ENCODE data around the gene CAMTA1. TPM values are rescaled to one million over a fixed set of nuclear protein-coding genes. Genes with fewer than 3 reads are reported as not detected.
A peak's percentile ranks its signal among the peaks of the same experiment; 100 is the strongest.
"Not testable (repeated sequence)": the region's sequence is repeated elsewhere in the genome, so short reads cannot be mapped to it uniquely, and the experiment has no call there.

Gene CAMTA1
- total RNA-seq, 2 donors from 2014 or later, result 100 to 102 TPM

- Histone ChIP-seq H3K4me1 (replicated peaks) (no peaks in the 10 kb centered on the region), H3K27me3 (replicated peaks; ENCODE audit: insufficient read depth) (no peaks in the 10 kb centered on the region), H3K27ac (no peak overlapping the region), H3K4me3 (no peak overlapping the region), H3K9me3 (no peaks in the 10 kb centered on the region), H3K36me3 (no peaks in the 10 kb centered on the region)
- DNase-seq (ENCODE audit: low spot score), result peak; percentile 1
- no peak for TF ChIP-seq POLR2AphosphoS5 (IDR thresholded peaks at IDR 0.05)
- no peak for TF ChIP-seq POLR2A (IDR thresholded peaks at IDR 0.05)
- no peak for TF ChIP-seq CTCF (IDR thresholded peaks at IDR 0.05)
- 100% methylated on average over 4 of the region's 8 CpGs for WGBS
- intact Hi-C loops (cut with DNase I), result no loop called here
These were observed 624.0 kb downstream of the CAMTA1 start for GRCh38 chr1:7409278-7409677.

- H3K9me3 ChIP-seq, result no peaks in the 10 kb centered on the region
- no peaks in the 10 kb centered on the region for H3K27me3 ChIP-seq (replicated peaks; ENCODE audit: insufficient read depth)
- H3K4me1 ChIP-seq (replicated peaks), result no peaks in the 10 kb centered on the region
- TF ChIP-seq CTCF (IDR thresholded peaks at IDR 0.05) (no peak), POLR2A (IDR thresholded peaks at IDR 0.05) (no peak)
- DNase-seq (ENCODE audit: low spot score), result no peak
- H3K4me3 ChIP-seq, result no peak overlapping the region
- H3K36me3 ChIP-seq, result no peaks in the 10 kb centered on the region
- intact Hi-C loops (cut with DNase I), result no loop called here
- H3K27ac ChIP-seq, result no peak overlapping the region
- WGBS, result 76% methylated on average over 10 of the region's 10 CpGs
These were observed 624.9 kb downstream of the CAMTA1 start for GRCh38 chr1:7410156-7410555.

GRCh38 chr1:7417618-7418017, 632.4 kb downstream of the CAMTA1 start:
- H3K27ac ChIP-seq; H3K27me3 ChIP-seq (replicated peaks; ENCODE audit: insufficient read depth); H3K9me3 ChIP-seq; intact Hi-C loops (cut with DNase I); H3K4me1 ChIP-seq (replicated peaks); H3K36me3 ChIP-seq; H3K4me3 ChIP-seq; DNase-seq (ENCODE audit: low spot score): not testable (repeated sequence)
- WGBS, result 82% methylated on average over 12 of the region's 12 CpGs

- no peak overlapping the region for H3K27ac ChIP-seq
- H3K27me3 ChIP-seq (replicated peaks; ENCODE audit: insufficient read depth), result no peaks in the 10 kb centered on the region
- no peak overlapping the region for H3K4me3 ChIP-seq
- H3K36me3 ChIP-seq, result no peaks in the 10 kb centered on the region
- TF ChIP-seq POLR2AphosphoS5 (IDR thresholded peaks at IDR 0.05) (no peak), CTCF (IDR thresholded peaks at IDR 0.05) (no peak), POLR2A (IDR thresholded peaks at IDR 0.05) (no peak)
- WGBS, result 85% methylated on average over 10 of the region's 11 CpGs
- DNase-seq (ENCODE audit: low spot score), result no peak
- intact Hi-C loops (cut with DNase I), result no loop called here
- no peaks in the 10 kb centered on the region for H3K4me1 ChIP-seq (replicated peaks)
- H3K9me3 ChIP-seq, result no peaks in the 10 kb centered on the region
These were observed 633.3 kb downstream of the CAMTA1 start for GRCh38 chr1:7418442-7419080.

GRCh38 chr1:7420098-7420445, 634.8 kb downstream of the CAMTA1 start:
- Histone ChIP-seq H3K27ac (no peak overlapping the region), H3K4me3 (no peak overlapping the region), H3K9me3 (no peaks in the 10 kb centered on the region), H3K4me1 (replicated peaks) (no peaks in the 10 kb centered on the region), H3K36me3 (no peaks in the 10 kb centered on the region), H3K27me3 (replicated peaks; ENCODE audit: insufficient read depth) (no peaks in the 10 kb centered on the region)
- WGBS, result 78% methylated on average over 9 of the region's 9 CpGs
- intact Hi-C loops (cut with DNase I), result no loop called here
- no peak for TF ChIP-seq CTCF (IDR thresholded peaks at IDR 0.05)
- TF ChIP-seq POLR2A (IDR thresholded peaks at IDR 0.05), result no peak
- TF ChIP-seq POLR2AphosphoS5 (IDR thresholded peaks at IDR 0.05), result no peak
- DNase-seq (ENCODE audit: low spot score), result no peak

Measured in prostate gland (tissue), 2 donors.